Activated naive CD4-positive, alpha-beta T cell treated with Interleukin-2 at 50 U/mL for 16 hours (primary cell): ENCODE data around the gene PYGB.

ENCODE experiments used
- DNase-seq: peaks from one replicate; pipeline ENCODE4 v3.0.0-alpha.2; 2020

PYGB gene

GRCh38 chr20:25341716-25342680 lies 94.1 kb downstream of the PYGB start:
- DNase-seq, result no peak

- no peak for DNase-seq
Measured at GRCh38 chr20:25344634-25345033, 96.7 kb downstream of the PYGB start.

- no peak for DNase-seq
Measured at GRCh38 chr20:25345721-25346120, 97.8 kb downstream of the PYGB start.

- no peak for DNase-seq
Measured at GRCh38 chr20:25346349-25346748, 98.5 kb downstream of the PYGB start.
